ENCODE data around the gene RNF207.

DNA sequence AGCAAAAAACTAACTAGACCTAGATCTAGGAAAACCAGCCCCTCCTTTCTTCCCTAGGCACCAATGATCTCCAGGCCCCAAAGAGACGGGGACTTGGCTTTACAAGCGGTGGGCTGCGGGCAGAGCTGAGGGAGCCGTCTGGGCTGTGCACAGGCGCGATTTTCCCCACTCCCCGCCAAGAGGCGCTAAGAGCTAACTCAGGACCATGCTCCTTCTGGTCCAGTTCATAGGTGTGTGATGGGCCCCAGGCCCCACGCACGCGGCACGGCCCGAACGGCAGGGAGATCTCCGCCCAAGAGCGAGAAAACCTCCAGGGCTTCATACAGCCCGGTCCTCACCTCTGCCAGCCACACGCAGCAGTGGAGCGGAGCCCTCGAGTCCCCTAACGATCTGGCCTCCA, 62.5 kb downstream of the RNF207 start:
- TF ChIP-seq, protein P1, sequence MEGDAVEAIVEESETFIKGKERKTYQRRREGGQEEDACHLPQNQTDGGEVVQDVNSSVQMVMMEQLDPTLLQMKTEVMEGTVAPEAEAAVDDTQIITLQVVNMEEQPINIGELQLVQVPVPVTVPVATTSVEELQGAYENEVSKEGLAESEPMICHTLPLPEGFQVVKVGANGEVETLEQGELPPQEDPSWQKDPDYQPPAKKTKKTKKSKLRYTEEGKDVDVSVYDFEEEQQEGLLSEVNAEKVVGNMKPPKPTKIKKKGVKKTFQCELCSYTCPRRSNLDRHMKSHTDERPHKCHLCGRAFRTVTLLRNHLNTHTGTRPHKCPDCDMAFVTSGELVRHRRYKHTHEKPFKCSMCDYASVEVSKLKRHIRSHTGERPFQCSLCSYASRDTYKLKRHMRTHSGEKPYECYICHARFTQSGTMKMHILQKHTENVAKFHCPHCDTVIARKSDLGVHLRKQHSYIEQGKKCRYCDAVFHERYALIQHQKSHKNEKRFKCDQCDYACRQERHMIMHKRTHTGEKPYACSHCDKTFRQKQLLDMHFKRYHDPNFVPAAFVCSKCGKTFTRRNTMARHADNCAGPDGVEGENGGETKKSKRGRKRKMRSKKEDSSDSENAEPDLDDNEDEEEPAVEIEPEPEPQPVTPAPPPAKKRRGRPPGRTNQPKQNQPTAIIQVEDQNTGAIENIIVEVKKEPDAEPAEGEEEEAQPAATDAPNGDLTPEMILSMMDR (IDR thresholded peaks at IDR 0.05) = no peak
- no peak for TF ChIP-seq POLR2A (IDR thresholded peaks at IDR 0.05)
